Peyer's patch (tissue), 4 donors: ENCODE measurements around the gene SERPINA6. TPM values are rescaled to one million over a fixed set of nuclear protein-coding genes. Genes with fewer than 3 reads are reported as not detected.

ENCODE experiments used
- DNase-seq, 3 donors: peaks; one replicate each; pipeline ENCODE4 v3.0.0-alpha.2; 2017 to 2019
- H3K27ac ChIP-seq, 4 donors: fragments of 200-600 bp; sonication (generic); one replicate each; pipeline ENCODE4 v1.5.1; 2016 to 2019
- H3K27me3 ChIP-seq, 2 donors: fragments of 200-600 bp; sonication (generic); one replicate each; pipeline ENCODE4 v1.5.1; 2019
- H3K36me3 ChIP-seq, 3 donors: fragments of 200-600 bp; sonication (generic); one replicate each; pipeline ENCODE4 v1.5.1; 2016 to 2019
- H3K4me1 ChIP-seq, 4 donors: fragments of 200-600 bp; sonication (generic); one replicate each; pipeline ENCODE4 v1.5.1; 2016 to 2019
- H3K4me3 ChIP-seq, 4 donors: fragments of 200-600 bp; sonication (generic); 1 replicate in 3 of 4; 2 replicates in 1 of 4; pipeline ENCODE4 v1.5.1; 2016 to 2019; ENCODE audit warnings: mild to moderate bottlenecking in 1 of 4
- H3K9me3 ChIP-seq, 4 donors: fragments of 200-600 bp; sonication (generic); one replicate each; pipeline ENCODE4 v1.5.1; 2016 to 2019; ENCODE audit warnings: mild to moderate bottlenecking in 1 of 4
- CTCF ChIP-seq, 6 experiments: fragments of 450-650 bp in 4 of 6; fragments of 200-600 bp in 2 of 6; sonication (generic) in 1 of 6; IDR thresholded peaks; one replicate each; pipeline ENCODE4 v1.5.1; 2017 to 2019; ENCODE audit warnings: antibody characterized with exemption in 6 of 6, mild to moderate bottlenecking in 3 of 6, moderate library complexity in 1 of 6
- POLR2A ChIP-seq, 2 donors: fragments of 450-650 bp; IDR thresholded peaks; one replicate each; pipeline ENCODE4 v1.5.1; 2017; ENCODE audit warnings: antibody characterized with exemption in 2 of 2, mild to moderate bottlenecking in 2 of 2, moderate library complexity in 2 of 2
- total RNA-seq, 4 donors: library from RNA; depleted of rRNA; stranded (reverse); fragments of >200 nt; gene quantifications; one replicate each; pipeline ENCODE4 v1.1.0, GENCODE V29; 2016

SERPINA6 gene
- total RNA-seq, 4 donors from 2014 or later = not detected

GRCh38 chr14:94292526-94292871, 30.6 kb downstream of the SERPINA6 start:
- Histone ChIP-seq H3K4me3 (peak overlapping the region in 1 of 4 donors; percentile 14), H3K36me3 (no peaks in the 10 kb centered on the region), H3K9me3 (no peaks in the 10 kb centered on the region), H3K27me3 (no peaks in the 10 kb centered on the region), H3K27ac (no peak overlapping the region), H3K4me1 (no peaks in the 10 kb centered on the region)
- TF ChIP-seq CTCF (IDR thresholded peaks at IDR 0.05) (no peak), POLR2A (IDR thresholded peaks at IDR 0.05) (no peak)
- DNase-seq = no peak

DNA sequence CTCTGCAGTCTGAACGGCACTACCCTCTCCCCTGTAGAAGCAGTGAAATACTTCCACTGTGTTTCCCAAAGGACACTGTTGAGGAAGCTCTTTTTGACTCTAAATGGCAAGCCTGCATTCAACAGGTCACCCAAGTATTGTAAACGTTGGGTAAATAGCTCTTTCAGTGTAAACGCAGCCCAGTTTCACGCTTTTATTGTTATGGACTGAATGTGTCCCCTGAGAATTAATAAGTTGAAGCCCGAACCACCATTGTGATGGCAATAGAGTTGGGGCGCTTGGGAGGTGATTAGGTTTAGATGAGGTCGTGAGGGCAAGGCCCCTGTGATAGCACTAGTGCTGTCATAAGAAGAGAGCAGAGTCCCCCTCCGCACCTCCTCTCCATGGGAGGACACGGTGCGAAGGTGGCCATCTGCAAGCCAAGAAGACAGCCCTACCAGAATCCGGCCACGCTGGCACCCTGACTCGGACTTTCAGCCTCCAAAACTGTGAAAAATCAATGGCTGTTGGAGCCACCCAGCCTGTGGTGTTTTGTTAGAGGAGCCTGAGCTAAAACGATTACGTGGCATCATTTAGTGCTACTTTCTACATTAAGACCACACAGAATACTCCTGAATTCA, 31.1 kb downstream of the SERPINA6 start:
- H3K27ac ChIP-seq = no peak overlapping the region
- TF ChIP-seq POLR2A (IDR thresholded peaks at IDR 0.05) (no peak), CTCF (IDR thresholded peaks at IDR 0.05) (no peak)
- H3K27me3 ChIP-seq = no peaks in the 10 kb centered on the region
- H3K36me3 ChIP-seq = no peaks in the 10 kb centered on the region
- no peaks in the 10 kb centered on the region for H3K9me3 ChIP-seq
- H3K4me3 ChIP-seq = peak overlapping the region in 1 of 4 donors; percentile 14
- no peak for DNase-seq
- H3K4me1 ChIP-seq = no peaks in the 10 kb centered on the region

GRCh38 chr14:94291159-94291905, 31.8 kb downstream of the SERPINA6 start:
- Histone ChIP-seq H3K27ac (no peak overlapping the region), H3K4me3 (no peak overlapping the region), H3K4me1 (no peaks in the 10 kb centered on the region), H3K9me3 (no peaks in the 10 kb centered on the region), H3K27me3 (no peaks in the 10 kb centered on the region), H3K36me3 (no peaks in the 10 kb centered on the region)
- no peak for TF ChIP-seq POLR2A (IDR thresholded peaks at IDR 0.05)
- TF ChIP-seq CTCF (IDR thresholded peaks at IDR 0.05) = no peak
- DNase-seq = no peak

GRCh38 chr14:94290197-94290596, 32.9 kb downstream of the SERPINA6 start:
- no peaks in the 10 kb centered on the region for H3K36me3 ChIP-seq
- no peak for DNase-seq
- no peak overlapping the region for H3K4me3 ChIP-seq
- no peaks in the 10 kb centered on the region for H3K4me1 ChIP-seq
- no peak overlapping the region for H3K27ac ChIP-seq
- no peaks in the 10 kb centered on the region for H3K9me3 ChIP-seq
- H3K27me3 ChIP-seq = no peaks in the 10 kb centered on the region
- no peak for TF ChIP-seq CTCF (IDR thresholded peaks at IDR 0.05)
- no peak for TF ChIP-seq POLR2A (IDR thresholded peaks at IDR 0.05)

GRCh38 chr14:94288610-94289465, 34.3 kb downstream of the SERPINA6 start:
- DNase-seq = no peak

More at GRCh38 chr14:94288610-94289465, 34.3 kb downstream of the SERPINA6 start:
- Histone ChIP-seq H3K4me3 (peak overlapping the region in 1 of 4 donors; percentile 8), H3K4me1 (no peaks in the 10 kb centered on the region), H3K27ac (no peak overlapping the region), H3K9me3 (no peaks in the 10 kb centered on the region), H3K27me3 (no peaks in the 10 kb centered on the region), H3K36me3 (no peaks in the 10 kb centered on the region)
- TF ChIP-seq POLR2A (IDR thresholded peaks at IDR 0.05) (no peak), CTCF (IDR thresholded peaks at IDR 0.05) (no peak)
